Bone marrow (tissue), 2 donors: ENCODE data around the gene VEGFC.

ENCODE experiments used
- DNase-seq, 2 donors: peaks; one replicate each; lab custom pipeline; 2025; lab: John Stamatoyannopoulos, UW

VEGFC gene, protein sequence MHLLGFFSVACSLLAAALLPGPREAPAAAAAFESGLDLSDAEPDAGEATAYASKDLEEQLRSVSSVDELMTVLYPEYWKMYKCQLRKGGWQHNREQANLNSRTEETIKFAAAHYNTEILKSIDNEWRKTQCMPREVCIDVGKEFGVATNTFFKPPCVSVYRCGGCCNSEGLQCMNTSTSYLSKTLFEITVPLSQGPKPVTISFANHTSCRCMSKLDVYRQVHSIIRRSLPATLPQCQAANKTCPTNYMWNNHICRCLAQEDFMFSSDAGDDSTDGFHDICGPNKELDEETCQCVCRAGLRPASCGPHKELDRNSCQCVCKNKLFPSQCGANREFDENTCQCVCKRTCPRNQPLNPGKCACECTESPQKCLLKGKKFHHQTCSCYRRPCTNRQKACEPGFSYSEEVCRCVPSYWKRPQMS

DNA sequence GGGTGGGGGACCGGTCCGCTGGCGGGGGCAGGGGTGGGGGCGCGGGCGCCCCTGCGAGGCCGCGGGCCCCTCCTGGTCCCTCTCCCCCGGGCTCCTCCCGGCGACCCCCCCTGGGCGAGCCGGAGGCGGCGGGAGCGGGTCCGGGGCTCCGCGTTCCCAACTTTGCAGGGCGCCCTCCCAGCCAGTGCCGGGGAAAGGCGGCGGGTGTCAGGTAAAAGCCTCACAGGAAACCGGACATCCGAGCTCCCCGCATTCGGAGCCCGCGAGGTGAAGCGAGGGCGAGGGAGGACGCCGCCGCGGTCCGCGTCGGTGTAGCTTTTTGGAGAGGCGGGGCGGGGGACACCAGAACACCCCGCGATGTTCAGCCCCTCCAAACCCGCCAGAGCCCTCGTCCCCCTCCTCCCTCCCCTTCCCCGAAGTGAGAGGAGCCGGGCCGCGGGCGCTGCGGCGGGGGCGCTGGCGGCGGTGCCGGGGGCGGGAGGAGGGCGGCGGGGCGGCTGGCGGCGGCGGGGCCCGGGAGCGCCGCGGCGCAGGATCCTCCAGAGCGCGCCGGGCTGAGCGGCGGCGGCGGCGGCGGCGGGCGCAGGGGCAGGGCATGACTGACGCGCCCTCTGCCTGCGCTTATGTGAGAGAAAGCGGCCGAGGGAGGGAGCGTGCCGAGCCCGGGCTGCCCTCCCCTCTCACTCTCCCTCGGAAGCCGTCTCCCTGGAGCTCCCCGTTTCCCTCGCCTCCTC is at the start of gene VEGFC:
VEGFC (minus strand) TSS at position 597 of the 734 bp plus-strand sequence. CDS start 611 bp downstream, outside the sequence.
- no peak for DNase-seq

GRCh38 chr4:176841711-176842112 is 49.0 kb upstream of the VEGFC start:
- DNase-seq = no peak

GRCh38 chr4:176840166-176840565 is 47.4 kb upstream of the VEGFC start:
- no peak for DNase-seq

- no peak for DNase-seq
Measured at GRCh38 chr4:176839656-176840055, 46.9 kb upstream of the VEGFC start.

DNA sequence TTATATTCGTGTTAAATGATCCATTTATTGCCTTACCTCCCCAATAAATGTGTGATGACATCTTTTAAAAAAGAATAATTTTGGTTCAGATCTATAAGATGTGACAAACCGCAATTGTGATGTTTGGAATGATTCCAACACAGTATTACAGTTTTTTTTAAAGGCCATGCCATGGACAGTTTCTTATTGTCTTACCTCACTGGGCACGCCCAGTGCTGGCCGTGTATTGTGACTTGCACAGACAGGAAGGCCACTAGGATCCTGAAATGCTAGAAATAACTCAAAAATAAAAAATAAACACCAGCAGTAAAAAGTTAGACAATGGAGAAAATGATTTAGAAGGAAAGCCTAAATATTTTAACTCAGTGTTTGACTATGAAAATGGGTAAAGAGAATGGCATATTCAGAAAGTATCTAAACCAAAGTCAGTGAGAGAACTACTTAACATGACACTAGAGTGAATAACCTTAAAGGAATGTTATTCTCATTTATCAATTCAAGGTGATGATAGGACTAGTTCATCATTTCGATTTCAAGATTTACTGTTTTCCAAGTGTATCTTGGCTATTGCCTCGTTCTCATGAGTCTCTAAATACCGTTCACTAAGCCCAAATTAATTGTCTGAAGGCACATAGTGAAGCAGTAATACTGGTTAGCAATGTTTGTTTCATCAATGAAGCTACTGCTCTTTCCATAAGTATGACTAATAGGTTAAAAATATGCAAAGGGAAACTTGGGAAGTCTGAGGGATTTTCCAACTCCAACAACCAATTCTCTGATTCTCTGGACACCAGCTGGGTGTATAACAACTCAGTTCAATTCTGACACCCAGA is 46.1 kb upstream of the VEGFC start:
- no peak for DNase-seq

- DNase-seq = no peak
Measured at GRCh38 chr4:176837169-176837895, 44.6 kb upstream of the VEGFC start.

GRCh38 chr4:176834531-176834930 is 41.8 kb upstream of the VEGFC start:
- DNase-seq = no peak

- DNase-seq = no peak
Measured at GRCh38 chr4:176833400-176834175, 40.9 kb upstream of the VEGFC start.

GRCh38 chr4:176830971-176831370 is 38.2 kb upstream of the VEGFC start:
- no peak for DNase-seq

DNA sequence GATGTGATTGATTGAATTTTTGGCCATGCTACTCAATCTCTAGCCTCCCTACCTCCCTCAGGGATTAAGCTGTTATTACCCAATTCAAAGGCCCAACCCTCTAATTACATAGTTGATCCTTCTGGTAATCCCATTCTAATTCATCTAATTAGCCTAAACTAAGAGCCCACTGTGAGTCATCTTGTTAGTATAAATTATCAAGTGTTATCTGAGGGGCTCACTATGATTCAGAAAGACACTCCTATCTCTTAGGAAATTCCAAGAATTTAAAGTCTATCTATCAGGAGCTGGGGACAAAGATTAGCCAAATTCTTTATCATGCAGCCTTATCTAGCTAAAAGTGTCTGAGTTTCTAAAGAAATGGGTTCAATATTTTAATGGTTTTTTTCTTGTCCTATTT is 32.9 kb upstream of the VEGFC start:
- DNase-seq = no peak

GRCh38 chr4:176824645-176825366 is 32.1 kb upstream of the VEGFC start:
- no peak for DNase-seq

- no peak for DNase-seq
Measured at GRCh38 chr4:176818531-176818930, 25.8 kb upstream of the VEGFC start.

GRCh38 chr4:176817204-176817603 is 24.5 kb upstream of the VEGFC start:
- no peak for DNase-seq

DNA sequence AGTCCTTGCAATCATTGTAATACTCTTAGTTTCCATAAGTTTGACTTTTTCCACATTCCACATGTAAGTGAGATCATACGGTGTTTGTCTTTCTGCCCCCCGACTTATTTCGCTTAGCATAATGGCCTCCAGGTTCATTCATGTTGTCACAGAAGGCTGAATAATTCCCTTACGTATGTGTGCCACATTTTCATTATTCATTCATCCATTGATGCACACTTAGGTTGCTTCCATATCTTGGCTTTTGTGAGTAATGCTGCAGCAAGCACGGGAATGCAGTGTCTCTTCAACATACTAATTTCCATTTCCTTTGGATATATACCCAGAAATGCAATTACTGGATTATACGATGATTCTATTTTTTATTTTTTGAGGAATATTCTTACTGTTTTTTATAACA is 22.0 kb upstream of the VEGFC start:
- no peak for DNase-seq

GRCh38 chr4:176810481-176811249 is 17.9 kb upstream of the VEGFC start:
- no peak for DNase-seq

DNA sequence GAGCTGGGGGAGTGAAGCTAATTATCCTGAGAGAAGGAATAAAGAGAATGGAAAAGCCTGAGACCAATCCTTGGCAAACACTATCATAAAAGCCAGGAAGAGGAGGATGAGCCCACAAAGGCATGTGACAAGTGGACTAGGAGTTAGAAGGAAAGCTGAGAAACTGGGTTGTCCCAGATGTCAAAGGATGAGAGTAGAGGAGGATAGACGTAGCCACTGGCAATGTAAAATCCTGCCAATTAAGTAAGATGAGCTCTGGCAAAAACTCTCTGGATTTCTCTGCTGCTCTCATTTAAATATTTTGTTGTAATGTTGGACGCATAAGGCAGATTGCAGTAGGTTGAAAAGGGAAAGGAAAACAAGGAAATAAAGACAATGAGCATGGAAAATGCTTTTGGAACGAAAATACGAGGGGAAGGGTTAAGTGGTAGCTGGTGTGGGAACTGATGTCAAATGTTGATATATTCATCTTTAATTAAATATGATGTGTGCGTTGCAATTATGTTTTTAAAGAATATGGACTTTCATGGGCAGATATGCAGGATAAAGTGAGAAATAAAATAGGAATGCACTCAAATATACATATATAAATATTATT is 14.2 kb upstream of the VEGFC start:
- no peak for DNase-seq

- no peak for DNase-seq
Measured at GRCh38 chr4:176805155-176805554, 12.4 kb upstream of the VEGFC start.

- no peak for DNase-seq
Measured at GRCh38 chr4:176800891-176801534, 8.3 kb upstream of the VEGFC start.

DNA sequence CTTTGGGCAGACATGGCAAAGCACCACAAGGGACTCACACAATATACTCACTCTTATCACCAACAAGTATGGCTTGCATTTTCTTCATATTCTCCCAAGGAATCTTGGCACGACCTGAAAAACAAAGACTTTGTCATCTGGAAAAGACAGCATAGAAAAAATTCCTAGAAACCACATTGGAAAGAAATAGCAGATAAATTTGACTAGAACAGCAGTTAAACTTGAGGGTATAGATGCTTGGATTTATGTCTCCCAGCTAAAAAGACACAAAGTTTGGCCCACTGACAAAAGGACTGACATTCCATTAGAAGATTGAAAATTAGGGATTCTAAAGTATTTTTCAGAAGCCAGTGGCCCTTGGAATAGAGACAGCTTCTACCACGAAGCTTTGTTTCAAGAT is 6.9 kb upstream of the VEGFC start:
- no peak for DNase-seq
